Fibroblast of lung (primary cell): ENCODE results near the gene KCNN3.

ENCODE experiments used
- CTCF ChIP-seq, 2 donors: IDR thresholded peaks in 1 of 2; conservative IDR thresholded peaks in 1 of 2; 1 replicate in 1 of 2; 2 replicates in 1 of 2; pipeline ENCODE4 v1.5.1; 2011 to 2012; ENCODE audit warnings: low read length in 2 of 2, control low read depth in 1 of 2, inconsistent platforms in 1 of 2, low read depth in 1 of 2, mild to moderate bottlenecking in 1 of 2
- EZH2 ChIP-seq: IDR thresholded peaks from 2 replicates; pipeline ENCODE4 v1.5.1; 2012; ENCODE audit warnings: low read length, control low read depth, mild to moderate bottlenecking; ENCODE audit errors: missing control alignments

- TF ChIP-seq CTCF (conservative IDR thresholded peaks at IDR 0.05 in 1 of 2, IDR thresholded peaks at IDR 0.05 in 1 of 2; ENCODE audit: low read depth in 1 of 2, low read length in 2 of 2) (no peak), EZH2 (no peak)
Measured at GRCh38 chr1:154896771-154897286, 26.7 kb upstream of the KCNN3 start.
